ENCODE results near the gene CCDC63.

The CCDC63 gene

DNA sequence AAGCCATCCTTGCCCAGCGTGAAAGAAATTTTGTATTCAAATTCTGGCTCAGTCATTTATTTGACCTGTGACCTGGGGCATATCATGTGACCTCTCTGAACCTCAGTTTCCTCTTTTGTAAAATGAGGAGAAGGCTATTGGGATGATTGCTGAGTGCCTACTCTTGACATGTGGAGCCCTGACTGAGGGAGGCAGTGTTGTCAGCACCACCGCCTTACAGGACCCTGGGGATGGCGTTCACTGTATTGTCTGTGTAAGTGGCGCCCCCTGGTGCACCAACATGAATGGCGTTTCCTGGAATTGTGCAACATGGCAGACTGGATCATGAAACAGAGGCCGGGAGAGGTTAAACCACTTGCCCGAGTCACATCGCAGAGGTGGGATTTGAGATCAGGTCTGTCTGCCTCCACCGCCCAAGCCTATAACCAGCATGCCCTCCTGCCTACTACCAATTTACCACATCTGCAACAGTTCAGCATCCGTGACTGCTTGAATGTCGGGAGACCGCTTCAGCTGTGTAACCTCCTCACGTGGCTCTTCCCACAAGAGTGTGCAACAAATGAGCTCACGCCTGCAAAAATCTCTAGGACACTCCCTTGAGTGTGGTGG is 20.1 kb upstream of the CCDC63 start:
- TF ChIP-seq CTCF (IDR thresholded peaks at IDR 0.05; ENCODE audit: insufficient read depth, low read length, missing control alignments): peak; percentile 76
- POLR2A ChIA-PET: no interaction called here
- H3K4me3 ChIP-seq (ENCODE audit: low read depth, low read length): peak overlapping the region; percentile 35
- peak; percentile 9 for DNase-seq (ENCODE audit: low read depth, low spot score)
- CTCF ChIA-PET: interaction anchor here (0.7 to 2.2 kb wide), 9 partner anchors 9 to 377 kb away, joined by 3 to 9 read pairs (median 4); partner anchors contain the start of gene ARPC3

- H3K4me3 ChIP-seq (ENCODE audit: low read depth, low read length): no peak overlapping the region
- no peak for DNase-seq (ENCODE audit: low read depth, low spot score)
- POLR2A ChIA-PET: no interaction called here
- TF ChIP-seq CTCF (IDR thresholded peaks at IDR 0.05; ENCODE audit: insufficient read depth, low read length, missing control alignments): no peak
- CTCF ChIA-PET: interaction anchor here (0.6 kb wide), 1 partner anchor 924 kb away, joined by 3 read pairs; no protein-coding TSS in a partner anchor
These were observed 17.5 kb upstream of the CCDC63 start for GRCh38 chr12:110829308-110829707.

- TF ChIP-seq CTCF (IDR thresholded peaks at IDR 0.05; ENCODE audit: insufficient read depth, low read length, missing control alignments): no peak
- no peak for DNase-seq (ENCODE audit: low read depth, low spot score)
- CTCF ChIA-PET: interaction anchor here (1.7 kb wide), 1 partner anchor 9 kb away, joined by 7 read pairs; no protein-coding TSS in a partner anchor
- H3K4me3 ChIP-seq (ENCODE audit: low read depth, low read length): no peak overlapping the region
- POLR2A ChIA-PET: no interaction called here
These were observed 10.5 kb upstream of the CCDC63 start for GRCh38 chr12:110836291-110836690.

DNA sequence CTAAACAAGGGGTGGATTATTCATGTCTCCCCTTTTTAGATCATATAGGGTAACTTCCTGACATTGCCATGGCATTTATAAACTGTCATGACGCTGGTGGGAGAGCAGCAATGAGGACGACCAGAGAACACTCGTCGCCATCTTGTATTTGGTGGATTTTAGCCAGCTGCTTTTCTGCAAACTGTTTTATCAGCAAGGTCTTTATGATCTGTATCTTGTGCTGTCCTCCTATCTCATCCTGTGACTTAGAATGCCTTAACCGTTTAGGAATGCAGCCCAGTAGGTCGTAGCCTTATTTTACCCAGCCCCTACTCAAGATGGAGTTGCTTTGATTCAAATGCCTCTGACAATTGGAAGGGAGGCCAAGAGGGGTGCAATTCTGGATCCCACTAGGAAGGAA is 5.8 kb upstream of the CCDC63 start:
- TF ChIP-seq CTCF (IDR thresholded peaks at IDR 0.05; ENCODE audit: insufficient read depth, low read length, missing control alignments): no peak
- DNase-seq (ENCODE audit: low read depth, low spot score): no peak
- POLR2A ChIA-PET: no interaction called here
- H3K4me3 ChIP-seq (ENCODE audit: low read depth, low read length): no peak overlapping the region
- CTCF ChIA-PET: no interaction called here

DNA sequence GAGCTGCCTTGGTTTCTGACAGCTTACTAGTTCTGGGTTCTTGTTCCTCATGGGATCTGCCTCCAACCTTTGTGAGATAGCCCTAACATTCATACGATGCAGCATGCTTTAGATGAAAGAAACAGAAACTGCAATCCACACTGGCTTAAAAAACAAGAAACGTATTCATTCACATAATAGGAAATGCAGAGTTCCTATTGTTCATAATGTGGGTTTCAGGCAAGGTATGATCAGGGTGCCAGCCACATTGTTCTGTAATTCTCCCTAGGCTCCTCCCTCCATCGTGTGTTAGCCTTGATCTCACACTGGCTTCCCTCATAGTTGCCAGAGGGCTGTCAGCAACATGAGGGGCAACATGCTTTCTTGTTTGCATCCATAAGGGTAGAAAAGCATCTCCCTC is 2.7 kb upstream of the CCDC63 start:
- no peak for DNase-seq (ENCODE audit: low read depth, low spot score)
- ChIA-PET POLR2A (no interaction called here), CTCF (no interaction called here)
- H3K4me3 ChIP-seq (ENCODE audit: low read depth, low read length): no peak overlapping the region
- no peak for TF ChIP-seq CTCF (IDR thresholded peaks at IDR 0.05; ENCODE audit: insufficient read depth, low read length, missing control alignments)

DNA sequence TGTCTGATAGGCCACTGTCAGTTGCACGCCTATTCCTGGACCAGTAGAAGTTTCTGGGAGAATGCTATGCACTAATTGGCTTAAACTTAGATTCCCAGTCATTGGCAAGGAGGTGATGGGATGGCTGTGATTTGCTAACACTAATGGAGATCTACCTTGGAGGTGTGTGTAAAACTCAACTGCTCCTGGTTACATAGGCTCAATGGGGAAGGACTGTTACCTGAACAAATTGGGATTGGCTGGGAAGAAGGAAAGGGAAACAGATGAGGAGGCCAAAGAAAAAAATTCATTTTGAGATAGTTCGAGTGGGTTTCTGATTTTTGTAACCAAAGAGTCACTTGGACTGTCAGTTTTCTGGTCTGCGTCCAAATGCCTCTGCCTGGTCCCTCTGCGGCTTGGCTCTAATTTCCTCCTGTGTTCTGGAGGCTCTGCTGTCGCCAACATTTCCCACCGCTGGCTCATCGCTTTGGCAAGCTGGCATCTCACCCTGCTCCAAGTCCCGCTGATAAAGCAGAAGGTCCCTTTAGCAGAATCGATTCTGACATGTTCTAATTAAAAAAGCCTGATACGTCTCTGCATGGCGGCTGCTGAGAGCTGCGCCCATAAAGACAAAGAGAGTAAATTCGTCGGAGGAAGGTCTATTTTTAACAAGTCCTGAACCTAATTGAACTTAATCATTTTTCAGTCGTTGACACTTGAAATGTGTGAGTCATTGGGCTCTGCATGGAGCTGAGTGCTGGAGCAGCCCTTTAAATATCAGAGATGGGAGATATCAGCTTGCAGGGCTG is 2.0 kb upstream of the CCDC63 start:
- no peak for DNase-seq (ENCODE audit: low read depth, low spot score)
- ChIA-PET POLR2A (no interaction called here), CTCF (interaction anchor here (3.5 kb wide), 1 partner anchor 49 kb away, joined by 9 read pairs; no protein-coding TSS in a partner anchor)
- H3K4me3 ChIP-seq (ENCODE audit: low read depth, low read length): no peak overlapping the region
- TF ChIP-seq CTCF (IDR thresholded peaks at IDR 0.05; ENCODE audit: insufficient read depth, low read length, missing control alignments): no peak
